ENCODE results near the gene FAM13A. TPM values are rescaled to one million over a fixed set of nuclear protein-coding genes. Genes with fewer than 3 reads are reported as not detected.

Gene FAM13A
- total RNA-seq, 1 donor from 2014 or later = 16.7 TPM

GRCh38 chr4:88807499-88807898 is 249.5 kb downstream of the FAM13A start:
- no peaks in the 10 kb centered on the region for H3K27me3 Mint-ChIP-seq (ENCODE audit: unreplicated experiment)
- H3K4me1 Mint-ChIP-seq (ENCODE audit: unreplicated experiment) = peaks cover 8% of the 10 kb centered on the region
- H3K9me3 Mint-ChIP-seq (ENCODE audit: unreplicated experiment) = no peaks in the 10 kb centered on the region
- TF ChIP-seq CTCF (IDR thresholded peaks at IDR 0.05; ENCODE audit: unreplicated experiment) = no peak
- no peaks in the 10 kb centered on the region for H3K36me3 Mint-ChIP-seq (ENCODE audit: low read depth, unreplicated experiment)
- no peak for DNase-seq (ENCODE audit: low spot score)
- no peak overlapping the region for H3K27ac Mint-ChIP-seq (ENCODE audit: unreplicated experiment)
- H3K4me3 Mint-ChIP-seq (ENCODE audit: unreplicated experiment) = no peak overlapping the region

- Mint-ChIP-seq H3K4me3 (ENCODE audit: unreplicated experiment) (no peak overlapping the region), H3K4me1 (ENCODE audit: unreplicated experiment) (peaks cover 5% of the 10 kb centered on the region), H3K27me3 (ENCODE audit: unreplicated experiment) (no peaks in the 10 kb centered on the region), H3K36me3 (ENCODE audit: low read depth, unreplicated experiment) (no peaks in the 10 kb centered on the region), H3K27ac (ENCODE audit: unreplicated experiment) (no peak overlapping the region), H3K9me3 (ENCODE audit: unreplicated experiment) (no peaks in the 10 kb centered on the region)
- no peak for TF ChIP-seq CTCF (IDR thresholded peaks at IDR 0.05; ENCODE audit: unreplicated experiment)
- DNase-seq (ENCODE audit: low spot score) = no peak
Measured at GRCh38 chr4:88804234-88804633, 252.8 kb downstream of the FAM13A start.

GRCh38 chr4:88803600-88804096 is 253.3 kb downstream of the FAM13A start:
- Mint-ChIP-seq H3K27me3 (ENCODE audit: unreplicated experiment) (no peaks in the 10 kb centered on the region), H3K27ac (ENCODE audit: unreplicated experiment) (no peak overlapping the region), H3K9me3 (ENCODE audit: unreplicated experiment) (no peaks in the 10 kb centered on the region), H3K4me3 (ENCODE audit: unreplicated experiment) (no peak overlapping the region), H3K36me3 (ENCODE audit: low read depth, unreplicated experiment) (no peaks in the 10 kb centered on the region), H3K4me1 (ENCODE audit: unreplicated experiment) (peaks cover 3% of the 10 kb centered on the region)
- TF ChIP-seq CTCF (IDR thresholded peaks at IDR 0.05; ENCODE audit: unreplicated experiment) = no peak
- no peak for DNase-seq (ENCODE audit: low spot score)

GRCh38 chr4:88802585-88803286 is 254.2 kb downstream of the FAM13A start:
- no peaks in the 10 kb centered on the region for H3K36me3 Mint-ChIP-seq (ENCODE audit: low read depth, unreplicated experiment)
- H3K4me3 Mint-ChIP-seq (ENCODE audit: unreplicated experiment) = no peak overlapping the region
- no peak overlapping the region for H3K27ac Mint-ChIP-seq (ENCODE audit: unreplicated experiment)
- TF ChIP-seq CTCF (IDR thresholded peaks at IDR 0.05; ENCODE audit: unreplicated experiment) = no peak
- no peaks in the 10 kb centered on the region for H3K27me3 Mint-ChIP-seq (ENCODE audit: unreplicated experiment)
- no peak for DNase-seq (ENCODE audit: low spot score)
- no peaks in the 10 kb centered on the region for H3K9me3 Mint-ChIP-seq (ENCODE audit: unreplicated experiment)
- H3K4me1 Mint-ChIP-seq (ENCODE audit: unreplicated experiment) = peaks cover 3% of the 10 kb centered on the region

- no peak overlapping the region for H3K27ac Mint-ChIP-seq (ENCODE audit: unreplicated experiment)
- TF ChIP-seq CTCF (IDR thresholded peaks at IDR 0.05; ENCODE audit: unreplicated experiment) = no peak
- no peak for DNase-seq (ENCODE audit: low spot score)
- peaks cover 3% of the 10 kb centered on the region for H3K4me1 Mint-ChIP-seq (ENCODE audit: unreplicated experiment)
- no peaks in the 10 kb centered on the region for H3K27me3 Mint-ChIP-seq (ENCODE audit: unreplicated experiment)
- H3K9me3 Mint-ChIP-seq (ENCODE audit: unreplicated experiment) = no peaks in the 10 kb centered on the region
- no peak overlapping the region for H3K4me3 Mint-ChIP-seq (ENCODE audit: unreplicated experiment)
- H3K36me3 Mint-ChIP-seq (ENCODE audit: low read depth, unreplicated experiment) = no peaks in the 10 kb centered on the region
Measured at GRCh38 chr4:88802138-88802537, 254.8 kb downstream of the FAM13A start.

Measured in endothelial cell (in vitro differentiated cells).